GM12892 (cell line): ENCODE measurements around the gene NELL1.

ENCODE experiments used
- POLR2A ChIP-seq: IDR thresholded peaks from 2 replicates; pipeline ENCODE4 v1.6.1; 2011; ENCODE audit warnings: low read depth, low read length, control low read depth
- POLR2AphosphoS5 ChIP-seq: IDR thresholded peaks from 2 replicates; pipeline ENCODE4 v1.6.1; 2011; ENCODE audit warnings: low read depth, low read length, control low read depth
- TAF1 ChIP-seq: IDR thresholded peaks from 2 replicates; pipeline ENCODE4 v1.6.1; 2011; ENCODE audit warnings: low read depth, mild to moderate bottlenecking, control low read depth, low read length, borderline replicate concordance

DNA sequence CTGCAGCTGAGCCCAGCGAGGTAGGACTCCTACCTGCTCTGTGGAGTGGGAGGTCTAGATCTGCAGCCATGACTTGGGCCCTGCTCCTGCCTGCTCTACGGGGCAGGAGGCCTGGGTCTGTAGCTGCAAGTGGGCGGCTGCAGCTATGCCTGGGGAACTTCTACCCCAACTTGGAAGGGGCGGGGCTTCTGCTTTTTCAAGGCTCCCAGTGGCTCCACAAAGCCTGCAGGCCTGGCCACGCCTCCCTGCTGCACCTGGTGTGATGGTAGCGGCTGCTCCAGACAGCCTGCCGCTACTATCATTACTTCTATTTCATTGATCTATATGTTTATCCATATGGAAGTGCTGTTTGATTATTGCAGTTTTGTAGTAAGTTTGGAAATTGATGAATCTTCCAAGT lies 121.2 kb downstream of the NELL1 start:
- TF ChIP-seq POLR2A: no peak
- no peak for TF ChIP-seq POLR2AphosphoS5
- TF ChIP-seq TAF1: no peak
